Sigmoid colon (tissue), 7 donors: ENCODE results near the gene MIOS. TPM values are rescaled to one million over a fixed set of nuclear protein-coding genes. Genes with fewer than 3 reads are reported as not detected.

Experiments
- DNase-seq: peaks from one replicate; pipeline ENCODE4 v3.0.0-alpha.2; 2019
- H3K27ac ChIP-seq, 4 donors: fragments of 200-600 bp; sonication (generic); one replicate each; pipeline ENCODE4 v1.5.1; 2016 to 2019; ENCODE audit warnings: mild to moderate bottlenecking in 1 of 4
- H3K27me3 ChIP-seq, 3 donors: fragments of 200-600 bp; sonication (generic); one replicate each; pipeline ENCODE4 v1.5.1; 2019; ENCODE audit warnings: mild to moderate bottlenecking in 1 of 3
- H3K36me3 ChIP-seq, 4 donors: fragments of 200-600 bp; sonication (generic); one replicate each; pipeline ENCODE4 v1.5.1; 2016 to 2019
- H3K4me1 ChIP-seq, 4 donors: fragments of 200-600 bp; sonication (generic); one replicate each; pipeline ENCODE4 v1.5.1; 2017 to 2019
- H3K4me3 ChIP-seq, 4 donors: fragments of 200-600 bp; sonication (generic); one replicate each; pipeline ENCODE4 v1.5.1; 2017 to 2019; ENCODE audit warnings: mild to moderate bottlenecking in 2 of 4, moderate library complexity in 1 of 4
- H3K9me3 ChIP-seq, 4 donors: fragments of 200-600 bp in 3 of 4; sonication (generic) in 3 of 4; one replicate each; pipeline versions ENCODE4 v1.5.1 to v1.6.1; 2013 to 2019
- EP300 ChIP-seq, 4 donors: sonication (generic); formaldehyde crosslinking; IDR thresholded peaks; one replicate each; pipeline ENCODE4 v1.6.1; 2017; ENCODE audit warnings: antibody characterized with exemption in 4 of 4
- POLR2A ChIP-seq, 2 donors: fragments of 450-650 bp; IDR thresholded peaks; one replicate each; pipeline ENCODE4 v1.6.1; 2016; ENCODE audit warnings: antibody characterized with exemption in 2 of 2, mild to moderate bottlenecking in 2 of 2, moderate library complexity in 2 of 2
- POLR2AphosphoS5 ChIP-seq, 4 donors: sonication (generic); formaldehyde crosslinking; IDR thresholded peaks; one replicate each; pipeline ENCODE4 v1.6.1; 2017; ENCODE audit warnings: antibody characterized with exemption in 4 of 4
- WGBS, 2 donors: extraction: QIAGEN DNeasy Blood & Tissue Kit; methylation state at CpG; one replicate each; pipeline ENCODE4 v1.1.7; 2013; 5-methylcytosine and 5-hydroxymethylcytosine counted together
- intact Hi-C: fragments of 100-400 bp; cut with DNase I; formaldehyde crosslinking; loops from one replicate; pipeline ENCODE4 v1.15.1; 2023
- polyA plus RNA-seq, 3 donors: library from polyadenylated mRNA; stranded (reverse); fragments of 200-250 nt; gene quantifications; one replicate each; pipeline ENCODE4 v1.2.3, GENCODE V29; 2013
- total RNA-seq, 4 donors: library from RNA; depleted of rRNA; stranded (reverse); fragments of >200 nt; gene quantifications; one replicate each; pipeline ENCODE4 v1.1.0, GENCODE V29; 2016
- TF ChIP-seq, protein P1 (sequence below), 4 experiments: fragments of 450-650 bp in 3 of 4; fragments of 200-600 bp in 1 of 4; IDR thresholded peaks; one replicate each; pipeline ENCODE4 v1.5.1; 2016 to 2019; ENCODE audit warnings: antibody characterized with exemption in 4 of 4, mild to moderate bottlenecking in 3 of 4, moderate library complexity in 2 of 4
- donor health status: healthy with polysubstance abuse.
- donor health status: Bipolar disorder and iron deficiency.
- donor health status: healthy.

Gene MIOS
- total and polyA plus RNA-seq, 7 donors, result 11.3 to 40.3 (median 20.8) TPM

DNA sequence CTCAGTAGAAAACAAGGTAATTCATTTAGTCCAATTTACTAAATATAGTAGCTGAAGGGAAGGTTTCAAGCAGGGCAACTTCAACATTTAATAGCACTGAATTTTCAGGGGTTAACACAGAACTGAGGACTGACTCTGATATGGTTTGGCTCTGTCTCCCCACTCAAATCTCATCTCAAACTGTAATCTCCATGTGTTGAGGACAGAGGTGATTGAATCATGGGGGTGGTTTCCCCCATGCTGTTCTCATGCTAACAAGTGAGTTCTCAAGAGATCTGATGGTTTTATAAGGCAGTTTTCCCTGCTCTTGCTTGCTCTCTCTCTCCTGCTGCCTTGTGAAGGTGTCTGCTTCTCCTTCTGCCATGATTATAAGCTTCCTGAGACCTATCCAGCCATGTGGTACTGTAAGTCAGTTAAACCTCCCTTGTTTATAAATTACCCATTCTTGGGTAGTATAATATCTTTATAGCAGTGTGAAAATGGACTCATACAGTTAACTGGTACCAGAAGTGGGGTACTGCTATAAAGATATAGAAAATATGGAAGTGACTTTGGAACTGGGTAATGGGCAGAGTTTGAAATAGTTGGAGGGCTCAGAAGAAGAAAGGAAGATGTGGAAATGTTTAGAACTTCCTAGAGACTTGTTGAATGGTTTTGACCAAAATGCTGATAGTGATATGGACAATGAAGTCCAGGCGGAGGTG lies 64.1 kb downstream of the MIOS start:
- H3K4me3 ChIP-seq, result no peak overlapping the region
- 95 to 98% methylated on average over 1 of the region's 1 CpG for WGBS, 2 donors
- intact Hi-C loops, result no loop called here
- no peaks in the 10 kb centered on the region for H3K27me3 ChIP-seq
- H3K36me3 ChIP-seq, result peaks cover 0 to under 1% (median 0%) of the 10 kb centered on the region in 4 donors
- TF ChIP-seq POLR2A (IDR thresholded peaks at IDR 0.05) (no peak), EP300 (IDR thresholded peaks at IDR 0.05) (no peak)
- peaks cover 0 to 3% (median 1%) of the 10 kb centered on the region in 4 donors for H3K9me3 ChIP-seq
- H3K4me1 ChIP-seq, result no peaks in the 10 kb centered on the region
- no peak overlapping the region for H3K27ac ChIP-seq
- DNase-seq, result no peak

DNA sequence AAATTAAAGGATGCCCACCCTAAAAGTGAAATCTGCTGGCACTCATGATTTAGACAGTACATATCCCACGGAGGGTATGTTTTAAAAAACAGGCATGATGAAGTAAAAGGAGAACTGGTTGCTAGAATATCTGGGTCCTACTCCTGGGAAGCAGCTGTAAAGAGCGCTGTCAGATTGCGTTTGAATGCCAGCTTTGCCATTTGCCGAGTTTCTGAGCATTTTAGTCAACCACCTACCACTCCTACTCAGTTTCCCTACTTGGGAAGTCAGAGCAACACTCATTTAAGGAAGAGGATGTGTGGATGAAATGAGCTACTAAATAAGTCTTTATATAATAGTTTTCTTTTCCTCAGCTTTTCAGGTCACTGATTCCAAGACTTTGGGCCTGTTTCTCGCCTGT lies 72.7 kb downstream of the MIOS start:
- WGBS, 2 donors, result 11 to 21% methylated on average over 5 of the region's 5 CpGs
- no peaks in the 10 kb centered on the region for H3K9me3 ChIP-seq
- H3K27ac ChIP-seq, result peak overlapping the region; percentile 79 to 92 (median 90)

DNA sequence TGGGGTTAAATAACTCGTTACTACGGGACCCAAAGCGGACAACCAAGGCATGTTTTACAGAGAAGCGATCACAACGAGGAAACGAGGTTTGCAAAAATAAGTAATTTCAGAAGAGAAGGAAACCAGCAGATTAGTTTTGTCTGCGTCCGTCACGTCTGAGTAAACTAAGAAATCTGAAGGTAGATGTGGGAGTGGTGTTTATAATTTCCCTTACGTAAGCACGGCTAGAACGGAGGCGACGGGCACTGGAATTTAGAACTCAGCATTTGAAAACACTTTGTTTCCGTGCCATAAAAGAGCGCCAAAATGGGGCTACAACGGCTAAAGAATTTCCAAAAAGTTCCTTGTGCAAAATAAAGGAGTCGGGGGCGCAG lies 73.2 kb downstream of the MIOS start:
- intact Hi-C loops, result loop anchor here (2.0 to 10.0 kb wide), 3 partner anchors 73 to 455 kb away; partner anchors contain the start of genes C1GALT1, GLCCI1 and MIOS
- peak overlapping the region; percentile 68 to 87 (median 78) for H3K4me3 ChIP-seq
- H3K9me3 ChIP-seq, result no peaks in the 10 kb centered on the region
- WGBS, 2 donors, result 0% methylated on average over 19 of the region's 19 CpGs
- H3K27ac ChIP-seq, result peak overlapping the region; percentile 79 to 92 (median 90)
- no peaks in the 10 kb centered on the region for H3K27me3 ChIP-seq
- no peak for DNase-seq
- TF ChIP-seq EP300 (IDR thresholded peaks at IDR 0.05) (no peak), POLR2A (IDR thresholded peaks at IDR 0.05) (no peak), POLR2AphosphoS5 (IDR thresholded peaks at IDR 0.05) (no peak)
- TF ChIP-seq, protein P1, sequence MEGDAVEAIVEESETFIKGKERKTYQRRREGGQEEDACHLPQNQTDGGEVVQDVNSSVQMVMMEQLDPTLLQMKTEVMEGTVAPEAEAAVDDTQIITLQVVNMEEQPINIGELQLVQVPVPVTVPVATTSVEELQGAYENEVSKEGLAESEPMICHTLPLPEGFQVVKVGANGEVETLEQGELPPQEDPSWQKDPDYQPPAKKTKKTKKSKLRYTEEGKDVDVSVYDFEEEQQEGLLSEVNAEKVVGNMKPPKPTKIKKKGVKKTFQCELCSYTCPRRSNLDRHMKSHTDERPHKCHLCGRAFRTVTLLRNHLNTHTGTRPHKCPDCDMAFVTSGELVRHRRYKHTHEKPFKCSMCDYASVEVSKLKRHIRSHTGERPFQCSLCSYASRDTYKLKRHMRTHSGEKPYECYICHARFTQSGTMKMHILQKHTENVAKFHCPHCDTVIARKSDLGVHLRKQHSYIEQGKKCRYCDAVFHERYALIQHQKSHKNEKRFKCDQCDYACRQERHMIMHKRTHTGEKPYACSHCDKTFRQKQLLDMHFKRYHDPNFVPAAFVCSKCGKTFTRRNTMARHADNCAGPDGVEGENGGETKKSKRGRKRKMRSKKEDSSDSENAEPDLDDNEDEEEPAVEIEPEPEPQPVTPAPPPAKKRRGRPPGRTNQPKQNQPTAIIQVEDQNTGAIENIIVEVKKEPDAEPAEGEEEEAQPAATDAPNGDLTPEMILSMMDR (IDR thresholded peaks at IDR 0.05), result no peak
- H3K36me3 ChIP-seq, result peaks cover 0 to 18% (median 0%) of the 10 kb centered on the region in 4 donors
- H3K4me1 ChIP-seq, result peaks cover 0 to 22% (median 16%) of the 10 kb centered on the region in 4 donors

More for the DNA sequence above, 72.7 kb downstream of the MIOS start:
- H3K36me3 ChIP-seq, result peaks cover 0 to 18% (median 0%) of the 10 kb centered on the region in 4 donors
- no peaks in the 10 kb centered on the region for H3K27me3 ChIP-seq
- peak overlapping the region; percentile 68 to 87 (median 78) for H3K4me3 ChIP-seq
- no peak for DNase-seq
- peaks cover 0 to 22% (median 16%) of the 10 kb centered on the region in 4 donors for H3K4me1 ChIP-seq
- intact Hi-C loops, result loop anchor here (2.0 kb wide), 1 partner anchor 73 kb away; the partner anchor contains the start of gene MIOS
- TF ChIP-seq, protein P1 (IDR thresholded peaks at IDR 0.05), result no peak
- no peak for TF ChIP-seq POLR2AphosphoS5 (IDR thresholded peaks at IDR 0.05)
- TF ChIP-seq EP300 (IDR thresholded peaks at IDR 0.05), result no peak
- TF ChIP-seq POLR2A (IDR thresholded peaks at IDR 0.05), result no peak

DNA sequence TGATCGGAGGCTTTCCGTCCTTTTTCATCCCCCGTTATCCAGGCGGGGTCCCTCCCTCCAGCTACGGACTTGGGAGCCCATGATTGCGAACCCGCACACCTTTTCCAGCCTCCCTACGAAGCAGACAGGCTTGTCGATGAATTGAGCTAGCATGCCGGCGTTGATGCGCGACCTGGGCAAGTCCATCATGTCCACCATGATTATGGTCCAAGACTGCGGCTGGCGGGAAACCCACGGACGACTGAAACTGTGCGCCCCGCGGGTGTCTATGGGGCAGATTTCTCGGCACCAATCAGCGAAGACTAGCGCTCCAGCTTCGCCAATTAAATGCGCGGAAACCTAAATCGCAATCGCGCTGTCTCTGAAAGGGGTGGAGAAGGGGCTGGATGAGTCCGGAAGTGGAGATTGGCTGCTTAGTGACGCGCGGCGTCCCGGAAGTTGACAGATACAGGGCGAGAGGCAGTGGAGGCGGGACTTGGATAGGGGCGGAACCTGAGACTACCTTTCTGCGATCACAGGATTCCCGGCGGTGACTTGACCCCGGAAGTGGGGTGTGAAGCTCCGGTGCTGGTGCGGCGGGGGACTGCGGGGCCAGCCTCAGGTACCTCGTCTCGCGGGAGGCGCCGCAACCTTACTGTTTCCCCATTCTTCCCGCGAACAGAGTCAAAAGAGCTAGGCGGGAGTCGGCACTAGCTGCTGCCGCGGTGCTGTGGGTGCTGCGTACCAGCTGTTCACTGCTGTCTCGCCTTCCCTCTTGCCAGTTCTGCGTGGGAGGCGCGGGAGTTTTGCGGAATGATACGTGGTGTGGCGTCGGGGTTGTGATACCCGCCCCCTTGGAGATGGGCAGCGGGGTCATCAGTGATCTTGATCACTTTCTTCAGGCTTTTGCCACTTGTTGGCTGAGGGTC lies 73.8 kb downstream of the MIOS start, which contains the start of gene UMAD1:
TSS of gene UMAD1 (plus strand) at position 532 of the 908 bp plus-strand sequence. CDS start 32,620 bp downstream, outside the sequence.
- TF ChIP-seq, protein P1 (IDR thresholded peaks at IDR 0.05), result no peak
- TF ChIP-seq POLR2A (IDR thresholded peaks at IDR 0.05), result peak; percentile 40 to 69
- no peak for TF ChIP-seq EP300 (IDR thresholded peaks at IDR 0.05)
- TF ChIP-seq POLR2AphosphoS5 (IDR thresholded peaks at IDR 0.05), result peak; percentile 71 to 87 (median 83)
- peaks cover 0 to 22% (median 16%) of the 10 kb centered on the region in 4 donors for H3K4me1 ChIP-seq
- 0 to 1% methylated on average over 68 of the region's 68 CpGs for WGBS, 2 donors
- H3K27me3 ChIP-seq, result no peaks in the 10 kb centered on the region
- peak within 1 kb of the TSS; percentile 68 to 87 (median 78) for H3K4me3 ChIP-seq
- intact Hi-C loops, result loop anchor here (10.0 kb wide), 2 partner anchors 324 to 456 kb away; partner anchors contain the start of genes C1GALT1 and GLCCI1
- H3K36me3 ChIP-seq, result peaks cover 0 to 18% (median 0%) of the 10 kb centered on the region in 4 donors
- peak; percentile 99 for DNase-seq
- no peaks in the 10 kb centered on the region for H3K9me3 ChIP-seq
- peak within 1 kb of the TSS; percentile 79 to 92 (median 90) for H3K27ac ChIP-seq
